Measurements from ENCODE around the gene SLC9A6.
A peak's percentile ranks its signal among the peaks of the same experiment; 100 is the strongest.

Gene SLC9A6

DNA sequence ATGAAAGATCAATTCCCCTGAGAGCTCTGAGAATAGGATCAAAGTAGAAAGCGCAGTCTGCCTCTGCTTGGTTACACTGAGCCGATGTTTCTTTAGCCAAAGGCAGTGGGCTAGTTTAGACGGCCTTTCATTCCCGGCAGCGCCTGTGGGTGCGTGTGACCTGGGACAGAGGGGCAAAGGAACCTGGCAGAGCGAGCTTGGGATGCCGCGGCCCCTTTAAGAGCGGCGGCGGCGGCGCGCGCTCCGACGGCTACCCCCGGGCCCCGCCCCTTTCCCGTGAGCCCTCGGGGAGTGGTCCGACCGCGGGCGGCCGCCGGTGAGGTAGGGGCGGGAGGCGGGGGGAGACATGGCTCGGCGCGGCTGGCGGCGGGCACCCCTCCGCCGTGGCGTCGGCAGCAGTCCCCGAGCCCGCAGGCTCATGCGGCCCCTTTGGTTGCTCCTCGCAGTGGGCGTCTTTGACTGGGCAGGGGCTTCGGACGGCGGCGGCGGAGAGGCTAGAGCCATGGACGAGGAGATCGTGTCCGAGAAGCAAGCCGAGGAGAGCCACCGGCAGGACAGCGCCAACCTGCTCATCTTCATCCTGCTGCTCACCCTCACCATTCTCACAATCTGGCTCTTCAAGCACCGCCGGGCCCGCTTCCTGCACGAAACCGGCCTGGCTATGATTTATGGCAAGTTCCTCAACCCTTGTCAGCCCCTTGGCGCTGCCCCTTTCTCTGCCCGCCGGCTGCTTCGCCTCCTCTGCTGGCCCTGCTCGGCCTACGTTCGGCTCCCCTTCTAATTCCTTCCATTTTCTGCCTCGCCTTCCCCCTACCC lies at the start of gene SLC9A6:
SLC9A6 (plus strand) TSS at position 279 of the 816 bp plus-strand sequence; CDS start at position 503, 224 bp downstream.
- DNase-seq (ENCODE audit: extremely low read depth, low read depth): no peak
- TF ChIP-seq, protein P1, sequence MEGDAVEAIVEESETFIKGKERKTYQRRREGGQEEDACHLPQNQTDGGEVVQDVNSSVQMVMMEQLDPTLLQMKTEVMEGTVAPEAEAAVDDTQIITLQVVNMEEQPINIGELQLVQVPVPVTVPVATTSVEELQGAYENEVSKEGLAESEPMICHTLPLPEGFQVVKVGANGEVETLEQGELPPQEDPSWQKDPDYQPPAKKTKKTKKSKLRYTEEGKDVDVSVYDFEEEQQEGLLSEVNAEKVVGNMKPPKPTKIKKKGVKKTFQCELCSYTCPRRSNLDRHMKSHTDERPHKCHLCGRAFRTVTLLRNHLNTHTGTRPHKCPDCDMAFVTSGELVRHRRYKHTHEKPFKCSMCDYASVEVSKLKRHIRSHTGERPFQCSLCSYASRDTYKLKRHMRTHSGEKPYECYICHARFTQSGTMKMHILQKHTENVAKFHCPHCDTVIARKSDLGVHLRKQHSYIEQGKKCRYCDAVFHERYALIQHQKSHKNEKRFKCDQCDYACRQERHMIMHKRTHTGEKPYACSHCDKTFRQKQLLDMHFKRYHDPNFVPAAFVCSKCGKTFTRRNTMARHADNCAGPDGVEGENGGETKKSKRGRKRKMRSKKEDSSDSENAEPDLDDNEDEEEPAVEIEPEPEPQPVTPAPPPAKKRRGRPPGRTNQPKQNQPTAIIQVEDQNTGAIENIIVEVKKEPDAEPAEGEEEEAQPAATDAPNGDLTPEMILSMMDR (IDR thresholded peaks at IDR 0.05; ENCODE audit: low read depth, low read length, missing control alignments): no peak
- peak within 1 kb of the TSS; percentile 61 for H3K4me3 ChIP-seq (replicated peaks; ENCODE audit: low read depth, low read length)

DNA sequence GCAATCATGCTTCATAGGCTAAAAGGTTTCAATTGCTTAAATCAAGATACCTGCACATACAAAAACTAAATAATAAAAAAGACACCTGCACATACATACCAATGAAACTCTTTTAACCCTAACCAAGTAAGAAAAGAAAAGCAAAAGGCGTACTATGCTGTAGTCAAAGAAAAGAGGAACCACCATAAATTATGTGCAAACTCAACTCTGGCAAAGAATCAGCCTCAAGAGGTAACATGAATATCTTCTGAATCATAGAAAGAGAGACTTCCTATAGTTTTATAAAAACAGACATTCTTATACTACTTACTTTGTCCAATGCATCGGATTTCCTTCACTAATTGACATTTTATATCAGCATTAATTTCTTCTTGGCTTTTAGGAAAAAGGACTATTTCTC lies 40.7 kb upstream of the SLC9A6 start:
- H3K4me3 ChIP-seq (replicated peaks; ENCODE audit: low read depth, low read length): no peak overlapping the region
- DNase-seq (ENCODE audit: extremely low read depth, low read depth): no peak
- TF ChIP-seq, protein P1 (IDR thresholded peaks at IDR 0.05; ENCODE audit: low read depth, low read length, missing control alignments): no peak

DNA sequence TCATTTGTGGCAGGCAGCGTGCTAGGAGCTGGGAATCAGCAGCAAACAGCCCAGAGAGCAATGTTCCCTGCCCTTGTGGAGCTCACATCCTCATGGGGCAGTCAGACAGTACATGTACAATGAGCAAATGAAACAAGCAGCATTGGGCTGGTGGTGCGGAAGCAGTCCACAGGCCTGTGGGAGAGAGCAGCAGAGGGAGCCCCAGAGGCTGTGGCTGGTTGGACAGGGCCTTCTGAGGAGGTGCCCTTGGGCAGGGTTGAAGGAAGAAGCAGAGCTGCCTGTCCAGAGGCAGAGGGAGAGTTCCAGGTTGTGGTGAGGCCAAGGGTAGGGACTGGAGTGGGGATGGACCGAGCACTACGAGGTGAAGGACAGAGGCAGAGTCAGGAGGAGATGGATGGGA lies 33.9 kb upstream of the SLC9A6 start:
- TF ChIP-seq, protein P1 (IDR thresholded peaks at IDR 0.05; ENCODE audit: low read depth, low read length, missing control alignments): no peak
- H3K4me3 ChIP-seq (replicated peaks; ENCODE audit: low read depth, low read length): no peak overlapping the region
- DNase-seq (ENCODE audit: extremely low read depth, low read depth): no peak

DNA sequence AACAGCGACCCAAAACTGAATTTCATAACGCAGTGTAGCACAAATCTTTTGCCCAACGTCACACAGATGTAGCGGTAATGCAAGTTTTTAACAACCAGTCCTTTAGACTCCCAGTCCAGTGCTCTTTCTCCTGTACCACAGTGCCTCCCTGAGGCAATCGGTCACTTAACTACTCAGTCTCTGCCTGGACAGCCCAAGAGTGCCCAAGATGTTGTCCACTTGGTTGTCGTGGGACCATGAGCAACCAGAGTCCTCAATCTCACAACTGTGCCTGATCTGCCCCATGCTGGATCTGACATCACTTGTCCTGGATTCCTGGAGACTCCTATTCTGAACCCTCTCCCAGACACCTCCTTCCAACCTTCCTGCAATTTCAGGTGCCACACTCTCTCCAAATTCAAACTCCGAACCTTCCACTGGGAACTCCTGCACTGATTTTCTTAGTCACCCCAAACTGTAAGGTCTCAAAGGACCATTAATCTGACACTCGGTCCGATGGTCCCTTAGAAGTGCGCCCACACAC lies 12.1 kb upstream of the SLC9A6 start:
- peak overlapping the region; percentile 78 for H3K4me3 ChIP-seq (replicated peaks; ENCODE audit: low read depth, low read length)
- no peak for DNase-seq (ENCODE audit: extremely low read depth, low read depth)
- TF ChIP-seq, protein P1 (IDR thresholded peaks at IDR 0.05; ENCODE audit: low read depth, low read length, missing control alignments): no peak

DNA sequence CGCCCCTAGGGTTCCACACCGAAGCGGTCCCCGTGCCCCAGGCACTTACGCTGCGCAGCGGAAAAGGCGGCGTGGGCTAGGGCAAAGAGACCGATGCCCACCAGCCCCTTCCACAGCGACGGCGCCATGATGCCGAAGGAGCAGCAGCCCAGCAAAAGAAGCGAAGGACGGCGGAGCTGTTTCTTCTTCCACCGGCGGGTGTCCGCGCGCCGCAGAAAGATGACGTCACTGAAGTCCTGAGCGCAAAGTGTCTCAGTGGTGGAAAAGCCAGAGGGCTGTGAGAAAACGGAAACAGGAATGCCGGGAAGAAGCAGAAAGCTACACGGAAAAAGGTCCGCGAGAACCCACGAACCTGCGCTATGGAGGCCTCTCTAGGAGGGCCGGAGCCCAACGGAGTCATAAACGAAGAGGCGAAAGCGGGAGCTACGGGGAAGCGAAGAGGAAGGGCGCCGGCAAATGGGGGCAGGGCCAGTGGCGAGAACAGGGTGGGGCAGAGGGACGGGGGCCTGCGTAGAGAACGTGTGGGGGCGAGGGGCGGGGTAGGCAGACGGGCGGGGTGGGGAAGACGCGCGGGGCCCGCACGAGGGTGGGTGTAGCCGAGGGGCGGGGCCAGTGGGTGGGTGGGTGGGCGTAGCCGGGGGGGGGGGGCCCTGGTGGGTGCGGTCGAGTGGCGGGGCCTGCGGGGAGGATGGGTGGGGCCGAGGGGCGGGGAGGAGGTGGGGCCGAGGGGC lies 11.5 kb upstream of the SLC9A6 start, which contains the start of gene MMGT1:
MMGT1 (minus strand) TSS at position 441 of the 731 bp plus-strand sequence; CDS start at position 128, 313 bp downstream.
- TF ChIP-seq, protein P1 (IDR thresholded peaks at IDR 0.05; ENCODE audit: low read depth, low read length, missing control alignments): no peak
- peak; percentile 61 for DNase-seq (ENCODE audit: extremely low read depth, low read depth)
- H3K4me3 ChIP-seq (replicated peaks; ENCODE audit: low read depth, low read length): peak within 1 kb of the TSS; percentile 78

DNA sequence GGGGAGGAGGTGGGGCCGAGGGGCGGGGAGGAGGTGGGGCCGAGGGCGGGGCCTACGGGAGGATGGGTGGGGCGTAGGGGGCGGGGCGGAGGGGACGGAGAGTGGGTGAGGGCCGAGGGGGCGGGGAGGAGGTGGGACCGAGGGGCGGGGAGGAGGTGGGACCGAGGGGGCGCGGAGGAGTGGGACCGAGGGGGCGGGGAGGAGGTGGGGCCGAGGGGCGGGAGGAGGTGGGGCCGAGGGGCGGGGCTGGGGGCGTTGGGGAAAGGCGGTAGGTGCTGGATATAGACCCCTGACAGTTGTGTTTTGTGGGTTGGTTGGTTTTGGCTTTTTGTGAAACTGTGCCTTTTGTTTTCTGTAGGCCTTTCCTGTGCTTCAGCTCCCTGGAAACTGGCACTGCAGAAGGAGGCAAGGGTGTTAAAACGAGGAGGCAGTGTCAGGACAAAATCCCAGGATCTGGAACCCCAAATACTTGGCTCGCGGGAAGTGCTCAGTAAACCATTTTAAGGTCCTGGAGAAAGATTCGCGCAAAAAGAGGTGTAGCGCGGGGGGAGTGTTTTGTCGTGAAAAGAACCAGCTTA lies 10.9 kb upstream of the SLC9A6 start:
- H3K4me3 ChIP-seq (replicated peaks; ENCODE audit: low read depth, low read length): peak overlapping the region; percentile 22
- TF ChIP-seq, protein P1 (IDR thresholded peaks at IDR 0.05; ENCODE audit: low read depth, low read length, missing control alignments): no peak
- DNase-seq (ENCODE audit: extremely low read depth, low read depth): no peak

Measured in HFF-Myc (cell line).